OCI-LY7 (cell line): ENCODE measurements around the gene TRIM39. TPM values are rescaled to one million over a fixed set of nuclear protein-coding genes. Genes with fewer than 3 reads are reported as not detected.

ENCODE experiments used
- BruUV-seq: library from RNA; stranded (reverse); fragments of 400-500 nt; replicated peaks from 2 replicates; lab custom pipeline; 2021; lab: Mats Ljungman, UMichigan
- CTCF ChIA-PET: fragments of 300-600 bp; sonication (Branson Sonifier 250); formaldehyde crosslinking; loops from one replicate; lab custom pipeline; 2022; ENCODE audit warnings: antibody characterized with exemption; ENCODE audit not compliant: unreplicated experiment; lab: Charles Lee
- POLR2A ChIA-PET: fragments of 300-600 bp; sonication (Branson Sonifier 250); formaldehyde crosslinking; loops from one replicate; lab custom pipeline; 2022; ENCODE audit warnings: antibody characterized with exemption; lab: Charles Lee
- DNase-seq: peaks from one replicate; pipeline ENCODE4 v3.0.0-alpha.2; 2015; ENCODE audit warnings: low spot score
- H2AFZ ChIP-seq: fragments of 200-600 bp; sonication (generic), shearing (Covaris generic); 2 replicates; pipeline ENCODE4 v1.6.1; 2014; ENCODE audit warnings: mild to moderate bottlenecking, antibody characterized with exemption, low read length, moderate library complexity
- H3K27ac ChIP-seq: fragments of 200-600 bp; sonication (generic); 2 replicates; pipeline ENCODE4 v1.5.1; 2014; ENCODE audit warnings: mixed run types, low read depth, mild to moderate bottlenecking, moderate library complexity, low read length, inconsistent platforms; ENCODE audit not compliant: poor library complexity, severe bottlenecking
- H3K36me3 ChIP-seq: fragments of 200-600 bp; sonication (generic); 2 replicates; pipeline ENCODE4 v1.6.1; 2014; ENCODE audit warnings: mild to moderate bottlenecking, antibody characterized with exemption, low read length, moderate library complexity, mixed read lengths; ENCODE audit not compliant: insufficient read depth
- H3K4me1 ChIP-seq: fragments of 200-600 bp; sonication (generic); 2 replicates; pipeline ENCODE4 v1.5.1; 2014; ENCODE audit warnings: mild to moderate bottlenecking, low read length; ENCODE audit not compliant: insufficient read depth, poor library complexity, severe bottlenecking
- H3K4me2 ChIP-seq: fragments of 200-600 bp; sonication (generic); 2 replicates; pipeline ENCODE4 v1.6.1; 2014; ENCODE audit warnings: mild to moderate bottlenecking, low read length
- H3K4me3 ChIP-seq: fragments of 200-600 bp; sonication (generic); 2 replicates; pipeline ENCODE4 v1.5.1; 2014; ENCODE audit warnings: mild to moderate bottlenecking, low read depth, low read length; ENCODE audit not compliant: poor library complexity, severe bottlenecking
- H3K79me2 ChIP-seq: fragments of 200-600 bp; sonication (generic); 2 replicates; pipeline ENCODE4 v1.6.1; 2016; ENCODE audit warnings: low read depth, mild to moderate bottlenecking, low read length, moderate library complexity, mixed read lengths; ENCODE audit not compliant: insufficient read depth
- H3K9me2 ChIP-seq: fragments of 200-600 bp; sonication (generic); 2 replicates; pipeline ENCODE4 v1.6.1; 2016; ENCODE audit warnings: mild to moderate bottlenecking, low read length, mixed read lengths; ENCODE audit not compliant: insufficient read depth
- H3K9me3 ChIP-seq: fragments of 200-600 bp; sonication (generic); 2 replicates; pipeline ENCODE4 v1.6.1; 2014; ENCODE audit warnings: mild to moderate bottlenecking, mixed run types, low read length, mixed read lengths
- H4K20me1 ChIP-seq: fragments of 200-600 bp; sonication (generic); 2 replicates; pipeline ENCODE4 v1.6.1; 2014; ENCODE audit warnings: mild to moderate bottlenecking, antibody characterized with exemption, low read length, moderate library complexity, mixed read lengths; ENCODE audit not compliant: insufficient read depth
- EZH2phosphoT487 ChIP-seq: fragments of 200-600 bp; sonication (generic); IDR thresholded peaks from 2 replicates; pipeline ENCODE4 v1.6.1; 2018; ENCODE audit warnings: low read depth, borderline replicate concordance, mild to moderate bottlenecking, mixed run types, antibody characterized with exemption, low read length, moderate library complexity, mixed read lengths
- intact Hi-C: fragments of 100-400 bp; cut with micrococcal nuclease; formaldehyde crosslinking; loops from one replicate; pipeline ENCODE4 v1.10.0; 2022; ENCODE audit not compliant: unreplicated experiment
- total RNA-seq, 2 experiments: library from RNA; depleted of rRNA in 1 of 2; stranded (reverse); fragments of >200 nt in 1 of 2; shearing (Covaris generic) in 1 of 2; gene quantifications; 2 replicates each; pipeline ENCODE4 v1.2.3, GENCODE V29; 2014 to 2022
- TF ChIP-seq, protein P1 (sequence below): fragments of 200-600 bp; sonication (generic); conservative IDR thresholded peaks from 2 replicates; pipeline ENCODE4 v1.5.1; 2014; ENCODE audit warnings: mild to moderate bottlenecking, antibody characterized with exemption, low read length, moderate library complexity, mixed read lengths

Gene TRIM39
- total RNA-seq, 2 experiments from 2014 or later = 11.4 to 17.0 TPM

DNA sequence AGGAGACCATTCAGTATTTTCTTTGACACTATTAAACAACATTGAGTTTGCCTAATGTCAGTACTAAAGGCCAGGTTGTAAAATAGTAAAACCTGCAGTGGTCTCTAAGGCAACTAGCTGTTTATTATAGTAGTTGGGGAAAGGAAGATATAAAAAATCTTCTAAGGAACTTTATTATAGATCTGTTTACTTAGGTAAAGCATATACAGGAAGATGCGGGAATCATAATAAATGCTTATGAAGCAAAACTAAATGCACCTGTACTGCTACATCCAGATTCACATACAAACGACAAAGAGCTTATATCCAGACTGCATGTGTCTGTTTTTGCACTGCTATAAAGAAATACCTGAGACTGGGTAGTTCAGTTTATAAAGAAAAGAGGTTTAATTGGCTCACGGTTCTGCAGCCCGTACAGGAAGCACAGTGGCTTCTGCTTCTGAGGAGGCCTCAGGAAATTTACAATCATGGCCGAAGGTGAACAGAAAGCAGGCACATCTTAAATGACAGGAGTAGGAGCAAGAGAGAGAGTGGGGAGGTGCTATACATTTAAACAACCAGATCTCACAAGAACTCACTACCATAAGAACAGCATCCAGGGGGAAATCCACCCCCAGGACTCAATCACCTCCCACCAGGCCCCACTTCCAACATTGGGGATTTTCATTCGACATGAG is 8.7 kb upstream of the TRIM39 start:
- intact Hi-C loops = no loop called here
- no peaks in the 10 kb centered on the region for H3K9me2 ChIP-seq
- no peak overlapping the region for H3K4me2 ChIP-seq
- H3K79me2 ChIP-seq = peaks cover 91% of the 10 kb centered on the region
- ChIA-PET POLR2A (interaction anchor here (1.0 to 1.2 kb wide), 2 partner anchors 8 to 13 kb away, joined by 4 to 5 read pairs; partner anchors contain the start of gene TRIM39), CTCF (interaction anchor here (0.5 kb wide), 1 partner anchor 9 kb away, joined by 3 read pairs; the partner anchor contains the start of gene TRIM39)
- H3K36me3 ChIP-seq = peaks cover 83% of the 10 kb centered on the region
- no peak for TF ChIP-seq EZH2phosphoT487
- TF ChIP-seq, protein P1, sequence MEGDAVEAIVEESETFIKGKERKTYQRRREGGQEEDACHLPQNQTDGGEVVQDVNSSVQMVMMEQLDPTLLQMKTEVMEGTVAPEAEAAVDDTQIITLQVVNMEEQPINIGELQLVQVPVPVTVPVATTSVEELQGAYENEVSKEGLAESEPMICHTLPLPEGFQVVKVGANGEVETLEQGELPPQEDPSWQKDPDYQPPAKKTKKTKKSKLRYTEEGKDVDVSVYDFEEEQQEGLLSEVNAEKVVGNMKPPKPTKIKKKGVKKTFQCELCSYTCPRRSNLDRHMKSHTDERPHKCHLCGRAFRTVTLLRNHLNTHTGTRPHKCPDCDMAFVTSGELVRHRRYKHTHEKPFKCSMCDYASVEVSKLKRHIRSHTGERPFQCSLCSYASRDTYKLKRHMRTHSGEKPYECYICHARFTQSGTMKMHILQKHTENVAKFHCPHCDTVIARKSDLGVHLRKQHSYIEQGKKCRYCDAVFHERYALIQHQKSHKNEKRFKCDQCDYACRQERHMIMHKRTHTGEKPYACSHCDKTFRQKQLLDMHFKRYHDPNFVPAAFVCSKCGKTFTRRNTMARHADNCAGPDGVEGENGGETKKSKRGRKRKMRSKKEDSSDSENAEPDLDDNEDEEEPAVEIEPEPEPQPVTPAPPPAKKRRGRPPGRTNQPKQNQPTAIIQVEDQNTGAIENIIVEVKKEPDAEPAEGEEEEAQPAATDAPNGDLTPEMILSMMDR = no peak
- H3K4me1 ChIP-seq = peaks cover 10% of the 10 kb centered on the region
- no TSS peak for BruUV-seq
- no peak overlapping the region for H3K27ac ChIP-seq
- H2AFZ ChIP-seq = no peak overlapping the region
- DNase-seq = no peak
- no peaks in the 10 kb centered on the region for H3K9me3 ChIP-seq
- H4K20me1 ChIP-seq = peaks cover 39% of the 10 kb centered on the region
- H3K4me3 ChIP-seq = no peak overlapping the region

DNA sequence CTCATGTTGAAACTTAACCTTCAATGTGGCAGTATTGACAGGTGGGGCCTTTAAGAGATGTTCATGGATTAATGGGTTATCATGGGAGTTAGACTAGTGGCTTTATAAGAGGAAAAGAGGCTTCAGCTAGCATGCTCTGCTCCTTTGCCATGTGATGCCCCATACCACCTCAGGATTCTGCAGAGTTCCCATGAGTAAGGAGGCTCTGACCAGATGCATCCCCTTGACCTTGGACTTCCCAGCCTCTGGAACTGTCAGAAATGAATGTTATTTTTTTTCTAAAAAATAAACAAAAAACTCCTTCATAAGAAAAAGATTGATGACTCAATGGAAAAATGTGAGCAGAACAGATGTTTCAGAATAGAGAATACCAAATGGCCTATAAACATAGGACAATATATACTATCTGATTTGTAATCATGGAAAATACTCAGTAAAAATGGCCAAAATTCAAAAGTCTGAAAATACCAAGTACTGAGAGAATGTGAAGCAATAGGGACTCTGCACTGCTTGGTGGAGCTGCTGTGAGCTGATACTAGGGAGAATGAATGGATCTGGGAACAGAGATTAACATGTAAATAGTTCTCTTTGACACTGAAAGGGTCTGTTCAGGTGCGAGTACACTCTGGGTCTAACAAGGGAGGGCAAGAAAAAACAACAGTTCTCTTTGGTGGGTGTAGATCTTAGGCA is 7.4 kb upstream of the TRIM39 start:
- Histone ChIP-seq H3K36me3 (peaks cover 70% of the 10 kb centered on the region), H3K9me3 (no peaks in the 10 kb centered on the region), H3K27ac (no peak overlapping the region), H3K9me2 (no peaks in the 10 kb centered on the region), H4K20me1 (peaks cover 45% of the 10 kb centered on the region), H3K4me3 (no peak overlapping the region), H2AFZ (no peak overlapping the region), H3K4me2 (no peak overlapping the region), H3K4me1 (peaks cover 20% of the 10 kb centered on the region), H3K79me2 (peaks cover 94% of the 10 kb centered on the region)
- ChIA-PET CTCF (no interaction called here), POLR2A (interaction anchor here (0.6 kb wide), 1 partner anchor 108 kb away, joined by 4 read pairs; no protein-coding TSS in a partner anchor)
- intact Hi-C loops = no loop called here
- no peak for TF ChIP-seq EZH2phosphoT487
- TF ChIP-seq, protein P1 = no peak
- BruUV-seq = no TSS peak
- no peak for DNase-seq
